ENCODE measurements around the gene GTF2H4. TPM values are rescaled to one million over a fixed set of nuclear protein-coding genes. Genes with fewer than 3 reads are reported as not detected.

Gene GTF2H4
- total RNA-seq, 5 donors from 2014 or later (not counting 1 experiment from before 2014, with no cell fraction given), result 15.5 to 39.2 (median 33.3) TPM

GRCh38 chr6:30951907-30952469 lies 44.0 kb downstream of the GTF2H4 start:
- Histone ChIP-seq H3K36me3 (ENCODE audit: control insufficient read depth in 2 of 2, extremely low read depth in 1 of 2, insufficient read depth in 1 of 2, low read length in 1 of 2) (no peaks in the 10 kb centered on the region), H3K27ac (ENCODE audit: low read length) (no peak overlapping the region), H3K9me3 (no peaks in the 10 kb centered on the region), H3K4me1 (ENCODE audit: control insufficient read depth in 1 of 2, extremely low read depth in 1 of 2, insufficient read depth in 2 of 2, low read length in 2 of 2) (peaks cover 0 to 21% of the 10 kb centered on the region in 2 experiments), H3K4me3 (ENCODE audit: control insufficient read depth in 1 of 2, extremely low read depth in 1 of 2, low read length in 1 of 2) (no peak overlapping the region), H3K27me3 (replicated peaks in 1 of 2; ENCODE audit: control insufficient read depth in 2 of 2, extremely low read depth in 1 of 2, insufficient read depth in 2 of 2, low read length in 1 of 2) (peaks cover 8 to 33% of the 10 kb centered on the region in 2 experiments)
- ChIA-PET CTCF (no interaction called here), POLR2A (no interaction called here)
- Mint-ChIP-seq H3K9me3 (peaks cover 0 to 6% (median 0%) of the 10 kb centered on the region in 3 donors), H3K4me3 (no peak overlapping the region), H3K27me3 (peaks cover 45 to 53% of the 10 kb centered on the region in 2 donors), H3K4me1 (peaks cover 15 to 18% (median 17%) of the 10 kb centered on the region in 3 donors), H3K36me3 (peaks cover 4% of the 10 kb centered on the region), H3K27ac (peak overlapping the region in 1 of 2 donors; percentile 48)
- WGBS (ENCODE audit: insufficient coverage), result 64% methylated on average over 2 of the region's 5 CpGs
- ATAC-seq (replicated peaks in 1 of 4) (no peak), DNase-seq (no peak)

DNA sequence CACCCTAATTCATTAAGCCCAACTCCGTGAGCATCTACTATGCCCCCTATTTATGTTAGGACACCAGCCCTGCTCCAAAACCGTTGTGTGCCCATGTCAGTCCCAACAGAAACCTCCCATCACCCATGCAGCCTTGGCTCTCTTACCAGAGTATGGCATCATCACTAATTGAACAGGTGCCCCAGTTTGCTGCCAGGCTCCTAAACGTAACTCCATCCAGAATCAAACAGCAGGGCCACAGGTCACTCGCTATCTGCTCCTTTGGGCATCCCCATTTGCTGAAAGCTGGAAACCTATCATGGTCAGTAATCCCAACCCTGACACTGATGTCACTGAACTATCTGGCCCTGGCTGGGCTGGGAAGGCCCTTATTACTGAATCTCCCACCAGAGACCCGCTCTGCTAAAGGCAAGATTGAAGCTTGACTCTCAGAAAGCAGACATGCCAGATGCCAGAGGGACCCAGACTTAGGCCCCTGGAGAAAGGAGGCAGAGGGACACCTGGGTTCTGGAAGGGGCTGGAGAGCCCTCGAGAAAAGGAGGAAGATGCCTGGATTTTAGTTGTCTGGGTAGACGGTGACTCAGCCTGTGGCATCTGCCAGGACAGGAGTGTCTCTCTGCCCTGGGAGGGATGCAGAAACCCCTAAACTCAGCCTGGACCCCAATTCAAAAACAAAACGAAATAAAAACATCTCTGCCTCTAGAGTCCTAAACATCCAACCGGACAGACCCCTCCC lies 46.8 kb downstream of the GTF2H4 start:
- Histone ChIP-seq H3K36me3 (ENCODE audit: control insufficient read depth in 2 of 2, extremely low read depth in 1 of 2, insufficient read depth in 1 of 2, low read length in 1 of 2) (no peaks in the 10 kb centered on the region), H3K27ac (ENCODE audit: low read length) (no peak overlapping the region), H3K27me3 (replicated peaks in 1 of 2; ENCODE audit: control insufficient read depth in 2 of 2, extremely low read depth in 1 of 2, insufficient read depth in 2 of 2, low read length in 1 of 2) (peaks cover 8 to 32% of the 10 kb centered on the region in 2 experiments), H3K4me1 (ENCODE audit: control insufficient read depth in 1 of 2, extremely low read depth in 1 of 2, insufficient read depth in 2 of 2, low read length in 2 of 2) (peaks cover 0 to 21% of the 10 kb centered on the region in 2 experiments), H3K4me3 (ENCODE audit: control insufficient read depth in 1 of 2, extremely low read depth in 1 of 2, low read length in 1 of 2) (peak overlapping the region; percentile 53 to 77), H3K9me3 (no peaks in the 10 kb centered on the region)
- H3K27me3 Mint-ChIP-seq, result peaks cover 23 to 30% of the 10 kb centered on the region in 2 donors
- 92% methylated on average over 4 of the region's 9 CpGs for WGBS (ENCODE audit: insufficient coverage)
- POLR2A ChIA-PET, result interaction anchor here in 1 of 2 donors (0.5 kb wide), 1 partner anchor 273 kb away, joined by 4 read pairs; no protein-coding TSS in a partner anchor
- H3K27ac Mint-ChIP-seq, result peak overlapping the region; percentile 42 to 93
- H3K4me1 Mint-ChIP-seq, result peaks cover 15 to 23% (median 17%) of the 10 kb centered on the region in 3 donors
- H3K4me3 Mint-ChIP-seq, result peak overlapping the region; percentile 80 to 82 (median 82)
- no peaks in the 10 kb centered on the region for H3K36me3 Mint-ChIP-seq
- peaks cover 0 to 6% (median 0%) of the 10 kb centered on the region in 3 donors for H3K9me3 Mint-ChIP-seq
- CTCF ChIA-PET, result interaction anchor here in 1 of 2 donors (1.2 kb wide), 1 partner anchor 133 kb away, joined by 4 read pairs; no protein-coding TSS in a partner anchor
- ATAC-seq (replicated peaks in 1 of 4) (no peak), DNase-seq (peak in 3 of 35 experiments; percentile 7 to 13 (median 11))

DNA sequence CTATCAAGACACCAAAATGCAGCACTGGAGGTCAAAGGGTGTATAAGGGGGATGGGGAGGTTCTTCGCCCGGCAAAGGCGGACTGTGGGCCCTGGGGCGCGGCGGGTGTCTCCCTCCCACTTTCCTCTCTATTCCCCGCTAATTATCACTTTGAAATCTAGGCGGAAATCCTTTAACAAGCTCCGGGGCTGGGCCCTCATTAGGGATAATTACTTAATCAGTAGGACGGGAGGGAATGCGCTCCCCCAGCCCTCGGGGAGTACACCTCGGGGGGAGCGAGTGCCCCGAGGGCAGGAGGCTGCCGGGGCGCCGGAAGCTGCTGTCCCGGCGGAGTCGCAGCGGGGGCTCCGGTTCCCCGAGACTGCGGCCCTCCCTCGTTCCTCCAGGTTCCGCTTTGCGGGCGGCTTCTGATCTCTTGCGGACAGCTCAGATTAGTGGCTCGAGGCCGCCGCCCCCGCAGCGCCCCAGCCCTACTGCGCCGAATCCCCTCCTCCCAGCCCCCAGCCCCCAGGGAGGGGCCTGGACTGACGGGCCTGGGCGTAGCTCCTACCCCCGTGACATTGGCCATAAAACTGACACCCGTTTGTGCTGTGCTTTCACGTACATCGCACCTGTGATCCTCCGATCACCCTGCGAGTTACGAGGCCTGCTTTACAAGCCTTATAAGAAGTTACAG lies 47.5 kb downstream of the GTF2H4 start:
- Histone ChIP-seq H3K9me3 (no peaks in the 10 kb centered on the region), H3K27ac (ENCODE audit: low read length) (peak overlapping the region; percentile 30), H3K4me3 (ENCODE audit: control insufficient read depth in 1 of 2, extremely low read depth in 1 of 2, low read length in 1 of 2) (peak overlapping the region; percentile 53 to 77), H3K4me1 (ENCODE audit: control insufficient read depth in 1 of 2, extremely low read depth in 1 of 2, insufficient read depth in 2 of 2, low read length in 2 of 2) (peaks cover 0 to 21% of the 10 kb centered on the region in 2 experiments), H3K36me3 (ENCODE audit: control insufficient read depth in 2 of 2, extremely low read depth in 1 of 2, insufficient read depth in 1 of 2, low read length in 1 of 2) (no peaks in the 10 kb centered on the region), H3K27me3 (replicated peaks in 1 of 2; ENCODE audit: control insufficient read depth in 2 of 2, extremely low read depth in 1 of 2, insufficient read depth in 2 of 2, low read length in 1 of 2) (peaks cover 8 to 32% of the 10 kb centered on the region in 2 experiments)
- POLR2A ChIA-PET, result interaction anchor here in 1 of 2 donors (0.5 to 0.7 kb wide), 2 partner anchors 36 to 274 kb away, joined by 4 to 6 read pairs; no protein-coding TSS in a partner anchor
- DNase-seq (peak; percentile 35 to 81 (median 70)), ATAC-seq (replicated peaks in 1 of 4) (peak; percentile 90 to 94 (median 93))
- Mint-ChIP-seq H3K27me3 (peaks cover 19 to 23% of the 10 kb centered on the region in 2 donors), H3K36me3 (no peaks in the 10 kb centered on the region), H3K9me3 (peaks cover 0 to 6% (median 0%) of the 10 kb centered on the region in 3 donors), H3K4me3 (peak overlapping the region; percentile 80 to 82 (median 82)), H3K4me1 (peaks cover 15 to 23% (median 17%) of the 10 kb centered on the region in 3 donors), H3K27ac (peak overlapping the region; percentile 42 to 93)
- 1% methylated on average over 34 of the region's 46 CpGs for WGBS (ENCODE audit: insufficient coverage)
- CTCF ChIA-PET, result interaction anchor here in 1 of 2 donors (0.6 to 1.2 kb wide), 2 partner anchors 123 to 132 kb away, joined by 3 to 4 read pairs; no protein-coding TSS in a partner anchor

DNA sequence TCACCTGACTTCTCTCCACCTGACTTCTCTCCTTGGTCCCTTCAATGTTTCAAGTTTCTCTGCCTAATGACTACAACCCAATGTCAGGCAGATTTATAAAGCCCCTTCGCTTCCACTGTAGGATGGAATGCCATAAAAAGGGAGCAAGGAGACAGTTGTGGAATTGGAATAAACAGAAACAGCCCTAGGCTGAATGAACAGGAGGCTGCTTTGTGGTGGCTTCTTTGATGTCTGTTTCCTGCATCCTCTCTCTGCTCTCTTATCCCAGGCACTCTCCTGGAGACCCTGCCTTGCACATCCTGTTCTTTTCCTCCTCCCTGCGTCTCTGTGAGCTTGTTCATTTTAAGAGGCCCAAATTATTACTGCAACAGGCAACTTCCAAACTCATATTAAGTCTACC lies 49.7 kb downstream of the GTF2H4 start:
- DNase-seq (no peak), ATAC-seq (replicated peaks in 1 of 4) (no peak)
- Mint-ChIP-seq H3K36me3 (no peaks in the 10 kb centered on the region), H3K27ac (no peak overlapping the region), H3K4me3 (no peak overlapping the region), H3K4me1 (peaks cover 15 to 23% (median 19%) of the 10 kb centered on the region in 3 donors), H3K9me3 (no peaks in the 10 kb centered on the region), H3K27me3 (peaks cover 8 to 13% of the 10 kb centered on the region in 2 donors)
- H3K4me3 ChIP-seq (ENCODE audit: control insufficient read depth in 1 of 2, extremely low read depth in 1 of 2, low read length in 1 of 2), result no peak overlapping the region
- ChIA-PET POLR2A (no interaction called here), CTCF (no interaction called here)
- H3K9me3 ChIP-seq, result no peaks in the 10 kb centered on the region
- peaks cover 0 to 21% of the 10 kb centered on the region in 2 experiments for H3K4me1 ChIP-seq (ENCODE audit: control insufficient read depth in 1 of 2, extremely low read depth in 1 of 2, insufficient read depth in 2 of 2, low read length in 2 of 2)
- WGBS (ENCODE audit: insufficient coverage), result 50% methylated on average over 1 of the region's 2 CpGs
- peaks cover 4 to 28% of the 10 kb centered on the region in 2 experiments for H3K27me3 ChIP-seq (replicated peaks in 1 of 2; ENCODE audit: control insufficient read depth in 2 of 2, extremely low read depth in 1 of 2, insufficient read depth in 2 of 2, low read length in 1 of 2)
- H3K27ac ChIP-seq (ENCODE audit: low read length), result no peak overlapping the region
- H3K36me3 ChIP-seq (ENCODE audit: control insufficient read depth in 2 of 2, extremely low read depth in 1 of 2, insufficient read depth in 1 of 2, low read length in 1 of 2), result no peaks in the 10 kb centered on the region

DNA sequence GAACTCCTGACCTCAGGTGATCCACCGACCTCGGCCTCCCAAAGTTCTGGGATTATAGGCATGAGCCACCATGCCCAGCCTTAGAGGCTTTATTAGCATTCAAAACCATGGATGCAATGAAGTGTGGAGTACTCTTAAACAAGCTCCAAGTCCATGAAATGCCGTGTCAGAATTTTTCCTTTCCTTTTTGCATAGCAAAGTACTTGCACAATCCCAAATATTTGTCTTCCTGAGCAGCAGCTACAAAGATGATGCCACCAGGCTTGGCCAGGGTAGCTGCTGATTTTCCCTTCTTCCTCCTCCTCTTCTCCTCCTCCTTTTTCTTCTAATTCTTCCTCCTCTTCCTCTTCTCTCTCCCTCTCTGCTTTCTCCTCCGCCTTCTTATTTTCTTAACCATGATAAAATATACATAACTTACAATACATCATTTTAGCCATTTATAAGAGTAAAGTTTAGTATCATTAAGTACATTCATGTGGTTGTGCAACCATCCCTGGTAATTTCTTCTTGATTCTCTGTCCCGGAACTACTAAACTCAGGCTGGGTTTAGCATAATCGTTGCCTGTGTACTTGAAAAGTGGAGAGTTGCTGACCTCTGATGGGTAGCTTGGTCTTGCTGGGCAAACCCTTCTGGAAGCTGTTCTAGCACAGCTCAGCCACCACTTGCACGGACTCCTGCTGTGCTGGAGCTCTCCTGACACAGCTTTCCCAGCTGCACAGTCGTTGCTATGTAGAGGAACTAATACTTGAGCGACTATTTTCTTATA lies 53.1 kb downstream of the GTF2H4 start:
- WGBS (ENCODE audit: insufficient coverage), result 84% methylated on average over 5 of the region's 9 CpGs
- H3K9me3 Mint-ChIP-seq, result no peaks in the 10 kb centered on the region
- POLR2A ChIA-PET, result no interaction called here
- no peak overlapping the region for H3K4me3 Mint-ChIP-seq
- no peak for ATAC-seq (replicated peaks in 1 of 4)
- Histone ChIP-seq H3K27me3 (replicated peaks in 1 of 2; ENCODE audit: control insufficient read depth in 2 of 2, extremely low read depth in 1 of 2, insufficient read depth in 2 of 2, low read length in 1 of 2) (peaks cover 4 to 34% of the 10 kb centered on the region in 2 experiments), H3K9me3 (no peaks in the 10 kb centered on the region), H3K4me3 (ENCODE audit: control insufficient read depth in 1 of 2, extremely low read depth in 1 of 2, low read length in 1 of 2) (no peak overlapping the region), H3K4me1 (ENCODE audit: control insufficient read depth in 1 of 2, extremely low read depth in 1 of 2, insufficient read depth in 2 of 2, low read length in 2 of 2) (peaks cover 0 to 21% of the 10 kb centered on the region in 2 experiments), H3K27ac (ENCODE audit: low read length) (no peak overlapping the region), H3K36me3 (ENCODE audit: control insufficient read depth in 2 of 2, extremely low read depth in 1 of 2, insufficient read depth in 1 of 2, low read length in 1 of 2) (no peaks in the 10 kb centered on the region)
- H3K36me3 Mint-ChIP-seq, result no peaks in the 10 kb centered on the region
- H3K27me3 Mint-ChIP-seq, result peaks cover 30 to 32% of the 10 kb centered on the region in 2 donors
- no peak for DNase-seq
- peaks cover 2 to 25% (median 23%) of the 10 kb centered on the region in 3 donors for H3K4me1 Mint-ChIP-seq
- CTCF ChIA-PET, result no interaction called here
- no peak overlapping the region for H3K27ac Mint-ChIP-seq

All from T-cell (primary cell).